ENCODE measurements around the gene PODXL. TPM values are rescaled to one million over a fixed set of nuclear protein-coding genes. Genes with fewer than 3 reads are reported as not detected.

The PODXL gene
- total and polyA plus RNA-seq, 2 of the 8 experiments (the other 6 are each of a cell fraction or from before 2014, with no cell fraction given), result 638 to 925 TPM

DNA sequence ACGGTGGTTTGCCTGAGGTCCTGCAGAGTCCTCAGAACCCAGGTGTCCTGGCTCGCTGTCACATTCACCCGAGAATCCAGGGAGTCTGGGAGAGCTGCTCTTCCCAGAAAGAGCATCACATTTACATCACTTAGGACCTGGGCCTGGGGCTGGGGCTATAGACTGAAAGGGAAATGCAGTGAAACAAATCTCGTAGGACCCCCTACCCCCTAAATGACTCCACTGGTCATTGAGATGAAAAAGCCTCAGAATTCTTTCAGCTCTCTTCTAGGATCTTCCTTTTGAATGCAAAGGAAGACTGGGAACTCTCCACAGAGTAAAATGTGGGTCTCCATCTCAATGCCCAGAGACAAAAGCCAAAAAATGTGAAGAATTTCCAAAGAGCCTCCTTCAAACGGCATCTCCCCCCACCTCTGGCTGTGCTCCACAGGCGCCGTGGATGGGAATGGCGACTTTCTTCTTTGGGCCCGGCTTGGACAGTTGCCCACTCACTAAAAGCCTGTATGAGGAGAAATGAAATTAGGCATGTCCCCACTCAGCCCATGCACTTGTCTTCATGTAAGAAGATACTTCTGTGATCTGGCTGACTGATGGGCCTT, 49.0 kb upstream of the PODXL start (continued):
- TF ChIP-seq SP2 (IDR thresholded peaks at IDR 0.05; ENCODE audit: low read length) (no peak), BCL11A (IDR thresholded peaks at IDR 0.05; ENCODE audit: low read depth in 2 of 2, low read length in 2 of 2) (peak in 1 of 2 experiments; percentile 3), CBX8 (IDR thresholded peaks at IDR 0.05; ENCODE audit: borderline replicate concordance, low read depth, low read length) (no peak), CBX5 (IDR thresholded peaks at IDR 0.05; ENCODE audit: low read depth, low read length) (no peak), ZNF274 (IDR thresholded peaks at IDR 0.05; ENCODE audit: borderline replicate concordance, extremely low read depth, low read length) (no peak), SIN3A (conservative IDR thresholded peaks at IDR 0.05 in 1 of 2, IDR thresholded peaks at IDR 0.05 in 1 of 2; ENCODE audit: low read depth in 1 of 2, low read length in 2 of 2) (no peak), EGR1 (IDR thresholded peaks at IDR 0.05; ENCODE audit: borderline replicate concordance, low read depth, low read length) (no peak), SIX5 (IDR thresholded peaks at IDR 0.05; ENCODE audit: low read depth, low read length) (no peak), KDM4A (IDR thresholded peaks at IDR 0.05; ENCODE audit: low read depth, low read length, severe bottlenecking) (peak; percentile 18), BACH1 (IDR thresholded peaks at IDR 0.05; ENCODE audit: low read length) (peak; percentile 45; the same call in 1 of the 2 replicates), HDAC2 (IDR thresholded peaks at IDR 0.05; ENCODE audit: borderline replicate concordance in 1 of 2, low read depth in 2 of 2, low read length in 2 of 2) (peak; percentile 97 to 99), TBP (IDR thresholded peaks at IDR 0.05; ENCODE audit: low read depth, low read length) (no peak; the same call in 1 of the 2 replicates)

Measured in H1 (cell line).